ENCODE measurements around the gene HTRA3.

The HTRA3 gene

DNA sequence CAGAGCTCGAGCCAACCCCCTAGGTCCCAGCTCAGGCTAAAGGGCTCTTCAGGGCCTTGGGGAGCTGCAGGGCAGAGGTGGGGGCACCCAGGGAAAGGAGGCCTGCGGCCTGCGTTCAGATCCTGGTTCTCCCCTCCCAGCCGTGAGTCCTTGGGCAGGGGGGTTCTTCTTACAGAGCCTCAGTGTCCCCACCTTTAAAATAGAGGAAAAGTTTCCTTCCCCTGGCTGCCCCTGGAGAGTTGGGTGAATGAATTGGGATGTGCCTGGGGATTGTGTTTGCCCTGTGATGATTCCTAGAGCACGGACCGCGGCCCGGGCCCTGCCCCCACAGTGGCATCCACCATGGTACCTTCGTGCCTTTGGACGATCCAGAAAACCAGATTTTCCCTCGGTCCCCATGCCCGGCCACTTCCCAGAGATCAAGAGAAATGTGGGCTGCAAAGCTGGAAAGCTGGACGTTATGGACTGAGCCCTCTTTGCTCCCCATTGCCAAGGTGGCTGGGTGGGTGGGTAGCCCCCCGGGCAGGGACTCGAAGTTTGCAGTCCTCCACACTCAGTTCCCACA is 11.4 kb downstream of the HTRA3 start (continued):
- TF ChIP-seq, protein P1, sequence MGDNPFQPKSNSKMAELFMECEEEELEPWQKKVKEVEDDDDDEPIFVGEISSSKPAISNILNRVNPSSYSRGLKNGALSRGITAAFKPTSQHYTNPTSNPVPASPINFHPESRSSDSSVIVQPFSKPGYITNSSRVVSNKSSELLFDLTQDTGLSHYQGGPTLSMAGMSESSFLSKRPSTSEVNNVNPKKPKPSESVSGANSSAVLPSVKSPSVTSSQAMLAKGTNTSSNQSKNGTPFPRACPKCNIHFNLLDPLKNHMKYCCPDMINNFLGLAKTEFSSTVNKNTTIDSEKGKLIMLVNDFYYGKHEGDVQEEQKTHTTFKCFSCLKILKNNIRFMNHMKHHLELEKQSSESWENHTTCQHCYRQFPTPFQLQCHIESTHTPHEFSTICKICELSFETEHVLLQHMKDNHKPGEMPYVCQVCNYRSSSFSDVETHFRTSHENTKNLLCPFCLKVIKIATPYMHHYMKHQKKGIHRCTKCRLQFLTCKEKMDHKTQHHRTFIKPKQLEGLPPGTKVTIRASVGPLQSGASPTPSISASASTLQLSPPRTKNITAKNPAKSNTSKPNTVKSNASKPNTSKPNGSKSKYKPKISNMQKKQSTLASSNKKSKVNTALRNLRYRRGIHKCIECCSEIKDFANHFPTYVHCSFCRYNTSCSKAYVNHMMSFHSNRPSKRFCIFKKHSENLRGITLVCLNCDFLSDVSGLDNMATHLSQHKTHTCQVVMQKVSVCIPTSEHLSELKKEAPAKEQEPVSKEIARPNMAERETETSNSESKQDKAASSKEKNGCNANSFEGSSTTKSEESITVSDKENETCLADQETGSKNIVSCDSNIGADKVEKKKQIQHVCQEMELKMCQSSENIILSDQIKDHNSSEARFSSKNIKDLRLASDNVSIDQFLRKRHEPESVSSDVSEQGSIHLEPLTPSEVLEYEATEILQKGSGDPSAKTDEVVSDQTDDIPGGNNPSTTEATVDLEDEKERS (tag by site-specific recombination; IDR thresholded peaks at IDR 0.05), result no peak
- TF ChIP-seq GLI2 (tag by site-specific recombination; IDR thresholded peaks at IDR 0.05; ENCODE audit: borderline replicate concordance, low read depth) (no peak), ZNF792 (tag by site-specific recombination; IDR thresholded peaks at IDR 0.05) (no peak), ZNF707 (tag by site-specific recombination; IDR thresholded peaks at IDR 0.05) (no peak), ZBTB1 (tag by site-specific recombination; IDR thresholded peaks at IDR 0.05) (no peak), ZFP41 (tag by site-specific recombination; IDR thresholded peaks at IDR 0.05; ENCODE audit: borderline replicate concordance) (no peak), OVOL3 (tag by site-specific recombination; IDR thresholded peaks at IDR 0.05) (no peak), GFI1B (tag by site-specific recombination; IDR thresholded peaks at IDR 0.05) (no peak), TCF7L2 (IDR thresholded peaks at IDR 0.05; ENCODE audit: borderline replicate concordance, low read depth, low read length) (no peak), ZBTB7A (tag by site-specific recombination; IDR thresholded peaks at IDR 0.05; ENCODE audit: low read depth) (no peak)
- TF ChIP-seq, protein P2, sequence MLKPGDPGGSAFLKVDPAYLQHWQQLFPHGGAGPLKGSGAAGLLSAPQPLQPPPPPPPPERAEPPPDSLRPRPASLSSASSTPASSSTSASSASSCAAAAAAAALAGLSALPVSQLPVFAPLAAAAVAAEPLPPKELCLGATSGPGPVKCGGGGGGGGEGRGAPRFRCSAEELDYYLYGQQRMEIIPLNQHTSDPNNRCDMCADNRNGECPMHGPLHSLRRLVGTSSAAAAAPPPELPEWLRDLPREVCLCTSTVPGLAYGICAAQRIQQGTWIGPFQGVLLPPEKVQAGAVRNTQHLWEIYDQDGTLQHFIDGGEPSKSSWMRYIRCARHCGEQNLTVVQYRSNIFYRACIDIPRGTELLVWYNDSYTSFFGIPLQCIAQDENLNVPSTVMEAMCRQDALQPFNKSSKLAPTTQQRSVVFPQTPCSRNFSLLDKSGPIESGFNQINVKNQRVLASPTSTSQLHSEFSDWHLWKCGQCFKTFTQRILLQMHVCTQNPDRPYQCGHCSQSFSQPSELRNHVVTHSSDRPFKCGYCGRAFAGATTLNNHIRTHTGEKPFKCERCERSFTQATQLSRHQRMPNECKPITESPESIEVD (tag by site-specific recombination; IDR thresholded peaks at IDR 0.05), result no peak
- TF ChIP-seq, protein P3, sequence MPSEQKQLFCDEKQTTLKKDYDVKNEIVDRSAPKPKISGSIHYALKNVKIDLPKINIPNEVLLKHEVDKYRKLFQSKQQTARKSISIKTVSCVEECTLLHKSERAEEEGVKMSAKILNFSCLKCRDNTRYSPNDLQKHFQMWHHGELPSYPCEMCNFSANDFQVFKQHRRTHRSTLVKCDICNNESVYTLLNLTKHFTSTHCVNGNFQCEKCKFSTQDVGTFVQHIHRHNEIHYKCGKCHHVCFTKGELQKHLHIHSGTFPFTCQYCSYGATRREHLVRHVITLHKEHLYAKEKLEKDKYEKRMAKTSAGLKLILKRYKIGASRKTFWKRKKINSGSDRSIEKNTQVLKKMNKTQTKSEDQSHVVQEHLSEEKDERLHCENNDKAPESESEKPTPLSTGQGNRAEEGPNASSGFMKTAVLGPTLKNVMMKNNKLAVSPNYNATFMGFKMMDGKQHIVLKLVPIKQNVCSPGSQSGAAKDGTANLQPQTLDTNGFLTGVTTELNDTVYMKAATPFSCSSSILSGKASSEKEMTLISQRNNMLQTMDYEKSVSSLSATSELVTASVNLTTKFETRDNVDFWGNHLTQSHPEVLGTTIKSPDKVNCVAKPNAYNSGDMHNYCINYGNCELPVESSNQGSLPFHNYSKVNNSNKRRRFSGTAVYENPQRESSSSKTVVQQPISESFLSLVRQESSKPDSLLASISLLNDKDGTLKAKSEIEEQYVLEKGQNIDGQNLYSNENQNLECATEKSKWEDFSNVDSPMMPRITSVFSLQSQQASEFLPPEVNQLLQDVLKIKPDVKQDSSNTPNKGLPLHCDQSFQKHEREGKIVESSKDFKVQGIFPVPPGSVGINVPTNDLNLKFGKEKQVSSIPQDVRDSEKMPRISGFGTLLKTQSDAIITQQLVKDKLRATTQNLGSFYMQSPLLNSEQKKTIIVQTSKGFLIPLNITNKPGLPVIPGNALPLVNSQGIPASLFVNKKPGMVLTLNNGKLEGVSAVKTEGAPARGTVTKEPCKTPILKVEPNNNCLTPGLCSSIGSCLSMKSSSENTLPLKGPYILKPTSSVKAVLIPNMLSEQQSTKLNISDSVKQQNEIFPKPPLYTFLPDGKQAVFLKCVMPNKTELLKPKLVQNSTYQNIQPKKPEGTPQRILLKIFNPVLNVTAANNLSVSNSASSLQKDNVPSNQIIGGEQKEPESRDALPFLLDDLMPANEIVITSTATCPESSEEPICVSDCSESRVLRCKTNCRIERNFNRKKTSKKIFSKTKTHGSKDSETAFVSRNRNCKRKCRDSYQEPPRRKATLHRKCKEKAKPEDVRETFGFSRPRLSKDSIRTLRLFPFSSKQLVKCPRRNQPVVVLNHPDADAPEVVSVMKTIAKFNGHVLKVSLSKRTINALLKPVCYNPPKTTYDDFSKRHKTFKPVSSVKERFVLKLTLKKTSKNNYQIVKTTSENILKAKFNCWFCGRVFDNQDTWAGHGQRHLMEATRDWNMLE (tag by site-specific recombination; conservative IDR thresholded peaks at IDR 0.05; ENCODE audit: low read depth), result no peak
- TF ChIP-seq, protein P4, sequence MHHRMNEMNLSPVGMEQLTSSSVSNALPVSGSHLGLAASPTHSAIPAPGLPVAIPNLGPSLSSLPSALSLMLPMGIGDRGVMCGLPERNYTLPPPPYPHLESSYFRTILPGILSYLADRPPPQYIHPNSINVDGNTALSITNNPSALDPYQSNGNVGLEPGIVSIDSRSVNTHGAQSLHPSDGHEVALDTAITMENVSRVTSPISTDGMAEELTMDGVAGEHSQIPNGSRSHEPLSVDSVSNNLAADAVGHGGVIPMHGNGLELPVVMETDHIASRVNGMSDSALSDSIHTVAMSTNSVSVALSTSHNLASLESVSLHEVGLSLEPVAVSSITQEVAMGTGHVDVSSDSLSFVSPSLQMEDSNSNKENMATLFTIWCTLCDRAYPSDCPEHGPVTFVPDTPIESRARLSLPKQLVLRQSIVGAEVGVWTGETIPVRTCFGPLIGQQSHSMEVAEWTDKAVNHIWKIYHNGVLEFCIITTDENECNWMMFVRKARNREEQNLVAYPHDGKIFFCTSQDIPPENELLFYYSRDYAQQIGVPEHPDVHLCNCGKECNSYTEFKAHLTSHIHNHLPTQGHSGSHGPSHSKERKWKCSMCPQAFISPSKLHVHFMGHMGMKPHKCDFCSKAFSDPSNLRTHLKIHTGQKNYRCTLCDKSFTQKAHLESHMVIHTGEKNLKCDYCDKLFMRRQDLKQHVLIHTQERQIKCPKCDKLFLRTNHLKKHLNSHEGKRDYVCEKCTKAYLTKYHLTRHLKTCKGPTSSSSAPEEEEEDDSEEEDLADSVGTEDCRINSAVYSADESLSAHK (tag by site-specific recombination; IDR thresholded peaks at IDR 0.05), result no peak

DNA sequence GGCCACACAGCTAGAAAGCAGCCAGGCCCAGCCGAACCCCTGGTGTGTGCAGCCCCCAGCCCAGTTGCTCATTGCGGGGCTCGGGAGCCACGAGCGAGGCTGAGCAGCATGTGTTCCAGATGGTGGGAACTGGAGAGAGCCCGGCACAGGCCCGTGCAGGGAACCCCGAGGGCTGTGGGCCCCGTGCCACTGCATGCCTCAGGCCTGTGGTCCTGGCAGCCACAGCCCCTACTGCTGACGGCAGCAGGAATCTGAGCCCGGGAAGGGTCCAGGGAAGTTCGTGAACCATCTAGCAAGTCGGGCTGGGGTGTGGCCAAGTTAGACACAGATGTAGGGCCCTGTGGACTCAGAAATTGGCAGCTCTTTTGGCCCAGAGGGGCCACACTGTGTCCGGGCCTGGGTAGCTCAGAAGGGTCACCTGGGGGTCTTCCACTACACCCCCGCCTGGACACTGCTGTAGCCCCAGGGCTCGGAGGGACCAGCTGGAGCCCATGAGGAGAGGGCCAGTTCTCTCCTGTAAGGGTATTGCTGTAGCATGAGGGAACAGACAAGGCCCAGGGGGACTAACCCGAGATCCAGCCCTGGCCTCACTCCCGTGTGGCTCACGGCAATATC is 12.1 kb downstream of the HTRA3 start:
- Histone ChIP-seq H3K4me3 (ENCODE audit: low read depth, low read length) (no peak overlapping the region), H3K36me3 (ENCODE audit: control insufficient read depth in 2 of 2, insufficient read depth in 1 of 2, low read length in 2 of 2) (no peaks in the 10 kb centered on the region), H3K4me1 (ENCODE audit: control insufficient read depth, insufficient read depth, low read length) (no peaks in the 10 kb centered on the region), H3K9me3 (ENCODE audit: control insufficient read depth, insufficient read depth, low read depth, low read length) (no peaks in the 10 kb centered on the region), H3K27ac (ENCODE audit: extremely low read depth, low read depth, low read length) (no peak overlapping the region)
- ChIA-PET POLR2A (no interaction called here), CTCF (no interaction called here)
- TF ChIP-seq SCRT1 (tag by site-specific recombination; IDR thresholded peaks at IDR 0.05; ENCODE audit: borderline replicate concordance), result no peak
- TF ChIP-seq ZNF335 (tag by site-specific recombination; conservative IDR thresholded peaks at IDR 0.05), result no peak
- no peak for TF ChIP-seq ZNF768 (tag by site-specific recombination; IDR thresholded peaks at IDR 0.05)
- TF ChIP-seq ZNF776 (tag by site-specific recombination; IDR thresholded peaks at IDR 0.05; ENCODE audit: borderline replicate concordance), result no peak
- no peak for TF ChIP-seq RBAK (tag by site-specific recombination; IDR thresholded peaks at IDR 0.05)
- no peak for TF ChIP-seq ZSCAN30 (tag by site-specific recombination; IDR thresholded peaks at IDR 0.05)
- no peak for TF ChIP-seq ZNF211 (tag by site-specific recombination; IDR thresholded peaks at IDR 0.05; ENCODE audit: low read depth)
- no peak for TF ChIP-seq GLI2 (tag by site-specific recombination; IDR thresholded peaks at IDR 0.05; ENCODE audit: borderline replicate concordance, low read depth)
- TF ChIP-seq, protein P5, sequence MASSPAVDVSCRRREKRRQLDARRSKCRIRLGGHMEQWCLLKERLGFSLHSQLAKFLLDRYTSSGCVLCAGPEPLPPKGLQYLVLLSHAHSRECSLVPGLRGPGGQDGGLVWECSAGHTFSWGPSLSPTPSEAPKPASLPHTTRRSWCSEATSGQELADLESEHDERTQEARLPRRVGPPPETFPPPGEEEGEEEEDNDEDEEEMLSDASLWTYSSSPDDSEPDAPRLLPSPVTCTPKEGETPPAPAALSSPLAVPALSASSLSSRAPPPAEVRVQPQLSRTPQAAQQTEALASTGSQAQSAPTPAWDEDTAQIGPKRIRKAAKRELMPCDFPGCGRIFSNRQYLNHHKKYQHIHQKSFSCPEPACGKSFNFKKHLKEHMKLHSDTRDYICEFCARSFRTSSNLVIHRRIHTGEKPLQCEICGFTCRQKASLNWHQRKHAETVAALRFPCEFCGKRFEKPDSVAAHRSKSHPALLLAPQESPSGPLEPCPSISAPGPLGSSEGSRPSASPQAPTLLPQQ (tag by site-specific recombination; IDR thresholded peaks at IDR 0.05), result no peak
- no peak for TF ChIP-seq ZNF16 (tag by site-specific recombination; IDR thresholded peaks at IDR 0.05; ENCODE audit: low read depth)

Measured in HEK293 (cell line).